ENCODE measurements around the gene FRMPD4.

DNA sequence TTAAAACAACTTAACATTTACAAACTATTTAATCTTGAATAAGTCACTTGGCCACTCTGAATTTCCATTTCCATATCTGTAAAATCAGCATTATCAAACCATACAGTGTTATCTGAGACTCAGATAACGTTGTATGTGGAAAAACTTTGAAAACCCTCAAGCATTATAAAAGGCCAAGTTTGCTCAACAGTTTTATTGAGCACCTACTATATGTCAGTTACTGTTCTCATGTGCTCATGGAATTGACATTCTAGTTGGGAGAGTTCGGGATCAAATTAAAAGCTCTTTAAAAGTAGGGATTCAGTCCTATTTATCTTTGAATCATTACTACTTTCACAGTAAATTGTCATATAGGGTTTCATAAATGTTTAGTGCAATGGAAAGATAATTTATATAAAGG is 97.9 kb downstream of the FRMPD4 start:
- no peak for TF ChIP-seq POLR2A (IDR thresholded peaks at IDR 0.05; ENCODE audit: low read length)
- no peak for TF ChIP-seq GATA1 (IDR thresholded peaks at IDR 0.05; ENCODE audit: low read depth, low read length)
